Activated T-cell treated with anti-CD3 and anti-CD28 coated beads, Interleukin-2, amount 50 U/mL, for 24 hours (primary cell): ENCODE measurements around the gene NID2.

Experiments
- DNase-seq: peaks from one replicate; pipeline ENCODE4 v3.0.0-alpha.2; 2020
- H3K27ac Mint-ChIP-seq: 2 replicates; pipeline ENCODE4 v1.8.0; 2020; ENCODE audit warnings: mild to moderate bottlenecking, mixed read lengths
- H3K27me3 Mint-ChIP-seq: 2 replicates; pipeline ENCODE4 v1.8.0; 2020; ENCODE audit warnings: mixed read lengths
- H3K36me3 Mint-ChIP-seq: 2 replicates; pipeline ENCODE4 v1.8.0; 2020; ENCODE audit warnings: low read depth, mixed read lengths
- H3K4me1 Mint-ChIP-seq: 2 replicates; pipeline ENCODE4 v1.8.0; 2020; ENCODE audit warnings: low read depth, mixed read lengths
- H3K4me3 Mint-ChIP-seq: 2 replicates; pipeline ENCODE4 v1.8.0; 2020; ENCODE audit warnings: mild to moderate bottlenecking, moderate library complexity, mixed read lengths
- H3K9me3 Mint-ChIP-seq: 2 replicates; pipeline ENCODE4 v1.8.0; 2020; ENCODE audit warnings: mixed read lengths

Gene NID2

DNA sequence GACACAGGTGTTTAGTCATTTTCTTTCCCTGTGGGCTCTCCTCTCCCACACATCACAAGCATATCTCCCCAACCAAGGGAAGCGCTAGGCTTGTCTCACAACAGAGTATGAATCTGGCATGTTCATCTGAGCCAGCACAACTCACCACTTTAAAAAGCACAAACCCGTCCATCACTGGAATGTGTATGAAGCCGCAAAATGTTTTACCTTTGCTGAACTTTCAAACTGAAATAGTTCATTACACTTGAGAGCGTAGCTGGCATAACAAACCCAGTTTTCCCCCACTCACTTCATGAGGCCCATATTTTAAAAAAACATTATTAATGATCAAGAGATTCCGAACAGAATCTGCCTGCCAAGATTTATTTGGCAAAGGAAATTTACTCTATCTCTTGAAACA lies 15.8 kb downstream of the NID2 start:
- H3K9me3 Mint-ChIP-seq, result no peaks in the 10 kb centered on the region
- H3K4me3 Mint-ChIP-seq, result no peak overlapping the region
- no peaks in the 10 kb centered on the region for H3K36me3 Mint-ChIP-seq
- DNase-seq, result no peak
- H3K27ac Mint-ChIP-seq, result no peak overlapping the region
- H3K4me1 Mint-ChIP-seq, result no peaks in the 10 kb centered on the region
- H3K27me3 Mint-ChIP-seq, result peaks cover 24% of the 10 kb centered on the region

GRCh38 chr14:52052288-52052943 lies 16.4 kb downstream of the NID2 start:
- no peak overlapping the region for H3K4me3 Mint-ChIP-seq
- H3K4me1 Mint-ChIP-seq, result peaks cover 1% of the 10 kb centered on the region
- no peaks in the 10 kb centered on the region for H3K36me3 Mint-ChIP-seq
- H3K27ac Mint-ChIP-seq, result no peak overlapping the region
- H3K27me3 Mint-ChIP-seq, result peaks cover 24% of the 10 kb centered on the region
- no peaks in the 10 kb centered on the region for H3K9me3 Mint-ChIP-seq
- no peak for DNase-seq

DNA sequence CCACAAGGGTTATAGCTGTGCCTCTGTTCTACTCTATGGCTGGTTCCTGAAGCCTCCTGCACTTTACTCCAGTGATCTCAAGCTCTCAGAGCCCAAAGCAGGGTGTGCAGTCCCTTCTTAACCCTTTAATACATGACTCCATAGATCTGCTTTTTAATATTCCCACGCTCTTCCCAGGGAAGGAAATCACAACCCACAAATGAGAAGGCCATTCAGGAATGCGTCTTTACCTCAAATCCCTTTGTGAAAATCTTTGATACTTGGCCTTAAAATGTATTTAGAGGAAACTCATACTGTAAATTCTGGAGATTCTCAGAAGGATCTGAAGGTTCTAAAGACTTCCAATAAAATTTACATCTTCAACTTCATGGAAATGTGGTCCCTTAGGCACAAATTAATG lies 17.0 kb downstream of the NID2 start:
- Mint-ChIP-seq H3K4me1 (peaks cover 7% of the 10 kb centered on the region), H3K9me3 (no peaks in the 10 kb centered on the region), H3K27ac (no peak overlapping the region), H3K4me3 (no peak overlapping the region), H3K36me3 (no peaks in the 10 kb centered on the region), H3K27me3 (peaks cover 24% of the 10 kb centered on the region)
- no peak for DNase-seq

DNA sequence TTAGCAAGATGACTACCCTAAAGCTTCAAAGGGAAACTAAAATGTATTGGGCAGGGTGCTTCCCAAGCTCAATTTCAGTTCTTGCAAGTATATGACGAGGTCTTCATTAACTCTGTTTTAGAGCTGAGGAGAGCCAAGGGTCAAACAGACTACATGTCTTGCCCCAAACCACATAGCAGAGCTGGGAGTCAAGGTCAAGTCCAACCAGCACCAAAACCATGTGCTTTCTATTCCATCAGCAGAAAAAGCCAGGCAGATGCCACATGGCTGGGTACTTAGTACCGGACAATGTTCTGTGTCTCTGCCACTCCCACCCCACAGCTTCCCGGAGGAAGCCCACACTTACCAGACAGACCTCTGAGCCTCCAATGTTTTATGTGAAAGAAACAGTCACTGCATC lies 17.6 kb downstream of the NID2 start:
- H3K4me1 Mint-ChIP-seq, result peaks cover 9% of the 10 kb centered on the region
- DNase-seq, result no peak
- no peak overlapping the region for H3K4me3 Mint-ChIP-seq
- H3K36me3 Mint-ChIP-seq, result no peaks in the 10 kb centered on the region
- no peaks in the 10 kb centered on the region for H3K9me3 Mint-ChIP-seq
- H3K27me3 Mint-ChIP-seq, result peaks cover 24% of the 10 kb centered on the region
- H3K27ac Mint-ChIP-seq, result no peak overlapping the region

- no peak overlapping the region for H3K4me3 Mint-ChIP-seq
- no peaks in the 10 kb centered on the region for H3K36me3 Mint-ChIP-seq
- no peak for DNase-seq
- H3K4me1 Mint-ChIP-seq, result peaks cover 19% of the 10 kb centered on the region
- no peaks in the 10 kb centered on the region for H3K9me3 Mint-ChIP-seq
- no peak overlapping the region for H3K27ac Mint-ChIP-seq
- H3K27me3 Mint-ChIP-seq, result peaks cover 16% of the 10 kb centered on the region
Observed at GRCh38 chr14:52049721-52050588, 18.9 kb downstream of the NID2 start.

GRCh38 chr14:52049271-52049670 lies 19.6 kb downstream of the NID2 start:
- Mint-ChIP-seq H3K9me3 (no peaks in the 10 kb centered on the region), H3K27ac (no peak overlapping the region), H3K36me3 (no peaks in the 10 kb centered on the region), H3K4me1 (peaks cover 22% of the 10 kb centered on the region), H3K27me3 (peaks cover 14% of the 10 kb centered on the region), H3K4me3 (no peak overlapping the region)
- DNase-seq, result no peak

DNA sequence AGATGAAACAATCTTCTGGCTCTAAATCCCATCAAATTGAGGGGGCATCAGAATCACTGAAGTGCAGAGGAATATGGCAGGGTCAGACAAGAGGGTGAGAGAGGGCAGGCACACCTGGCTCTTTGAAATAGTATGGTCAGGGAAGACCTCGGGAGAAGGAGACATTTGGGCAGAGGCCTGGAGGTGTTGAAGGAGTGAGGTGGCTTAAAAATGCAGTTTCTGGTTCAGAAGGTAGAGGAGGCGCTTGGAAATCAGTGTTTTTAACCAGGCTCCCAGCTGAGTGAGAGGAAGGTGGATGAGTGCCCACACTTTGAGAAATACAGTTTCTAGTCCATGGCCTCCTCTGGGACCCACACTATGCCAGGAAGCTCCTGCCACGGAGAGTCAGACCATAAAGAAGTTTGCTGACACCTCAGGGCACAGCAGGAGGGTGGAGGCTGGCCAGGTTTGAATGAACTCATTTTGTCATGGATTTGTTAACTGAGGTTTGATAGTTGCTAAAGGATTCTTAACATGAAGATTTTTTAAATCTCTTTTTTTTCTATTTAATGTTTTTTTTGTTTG lies 20.1 kb downstream of the NID2 start:
- Mint-ChIP-seq H3K36me3 (no peaks in the 10 kb centered on the region), H3K27me3 (peaks cover 8% of the 10 kb centered on the region), H3K4me1 (peaks cover 24% of the 10 kb centered on the region), H3K4me3 (no peak overlapping the region), H3K9me3 (no peaks in the 10 kb centered on the region), H3K27ac (no peak overlapping the region)
- no peak for DNase-seq

- peaks cover 25% of the 10 kb centered on the region for H3K4me1 Mint-ChIP-seq
- no peak for DNase-seq
- H3K27ac Mint-ChIP-seq, result no peak overlapping the region
- peaks cover 9% of the 10 kb centered on the region for H3K27me3 Mint-ChIP-seq
- no peaks in the 10 kb centered on the region for H3K36me3 Mint-ChIP-seq
- H3K4me3 Mint-ChIP-seq, result no peak overlapping the region
- H3K9me3 Mint-ChIP-seq, result no peaks in the 10 kb centered on the region
Observed at GRCh38 chr14:52048116-52048515, 20.7 kb downstream of the NID2 start.

DNA sequence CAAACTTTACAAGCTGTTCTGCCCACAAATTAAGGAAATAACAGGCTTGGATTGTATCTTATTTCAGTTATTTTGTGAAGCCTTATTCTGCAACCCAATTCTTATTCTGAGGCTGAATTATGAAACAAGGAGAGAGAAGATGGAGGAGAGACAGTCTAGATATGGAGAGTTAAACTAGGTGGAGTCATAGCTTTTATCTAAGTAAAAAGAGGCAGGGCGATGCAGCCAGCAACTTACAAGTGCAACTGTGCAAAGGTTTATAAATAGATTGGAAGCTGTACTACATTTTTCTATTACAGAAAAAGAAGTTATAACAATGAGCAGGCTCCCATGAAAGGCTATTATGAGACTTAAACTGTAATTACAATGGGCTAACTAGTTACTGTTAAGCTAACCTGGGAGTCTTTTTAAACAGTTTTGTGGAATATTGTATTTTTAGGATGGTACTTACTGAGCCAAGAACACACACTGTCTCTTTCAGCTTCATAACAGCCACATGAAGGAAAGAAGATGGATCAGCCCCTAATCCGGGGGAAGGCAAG lies 22.4 kb downstream of the NID2 start:
- H3K4me3 Mint-ChIP-seq, result no peak overlapping the region
- peaks cover 25% of the 10 kb centered on the region for H3K4me1 Mint-ChIP-seq
- DNase-seq, result no peak
- H3K27ac Mint-ChIP-seq, result no peak overlapping the region
- no peaks in the 10 kb centered on the region for H3K36me3 Mint-ChIP-seq
- no peaks in the 10 kb centered on the region for H3K9me3 Mint-ChIP-seq
- H3K27me3 Mint-ChIP-seq, result peaks cover 4% of the 10 kb centered on the region

DNA sequence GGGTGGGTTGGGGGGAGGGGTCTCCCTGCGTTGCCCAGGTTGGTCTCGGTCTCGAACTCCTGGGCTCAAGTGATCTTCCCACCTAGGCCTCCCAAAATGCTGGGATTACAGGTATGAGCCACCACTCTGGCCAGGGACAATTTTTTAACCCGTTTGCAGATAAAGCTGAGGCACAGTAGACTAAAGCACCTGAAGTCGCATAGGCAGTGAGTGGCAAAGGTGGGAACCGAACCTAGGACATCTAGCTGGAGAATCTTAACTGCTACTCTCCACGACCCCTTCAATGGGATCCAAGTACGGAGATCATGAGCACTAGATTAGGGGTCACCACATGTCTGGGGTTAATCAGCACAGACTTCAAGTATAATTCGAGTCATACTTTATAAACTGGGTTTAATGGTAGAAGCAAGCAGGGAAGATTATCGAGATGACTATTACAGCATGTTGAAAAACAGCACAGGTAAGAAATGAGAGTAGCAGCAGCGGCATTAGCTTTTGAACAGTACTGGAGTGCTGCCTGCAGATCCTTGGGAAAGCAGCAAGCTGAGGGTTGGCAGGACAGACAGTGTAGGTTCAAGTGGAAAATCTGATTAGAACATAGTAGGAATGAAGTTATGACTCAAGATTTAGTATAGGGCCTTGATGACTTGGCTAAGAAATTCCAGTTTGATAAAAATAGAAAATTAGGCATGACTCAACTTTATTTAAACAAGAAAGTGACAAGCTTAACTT lies 23.9 kb downstream of the NID2 start:
- peaks cover 4% of the 10 kb centered on the region for H3K27me3 Mint-ChIP-seq
- no peaks in the 10 kb centered on the region for H3K36me3 Mint-ChIP-seq
- DNase-seq, result no peak
- peak overlapping the region; percentile 79 for H3K27ac Mint-ChIP-seq
- H3K9me3 Mint-ChIP-seq, result no peaks in the 10 kb centered on the region
- peak overlapping the region; percentile 35 for H3K4me3 Mint-ChIP-seq
- H3K4me1 Mint-ChIP-seq, result peaks cover 25% of the 10 kb centered on the region

DNA sequence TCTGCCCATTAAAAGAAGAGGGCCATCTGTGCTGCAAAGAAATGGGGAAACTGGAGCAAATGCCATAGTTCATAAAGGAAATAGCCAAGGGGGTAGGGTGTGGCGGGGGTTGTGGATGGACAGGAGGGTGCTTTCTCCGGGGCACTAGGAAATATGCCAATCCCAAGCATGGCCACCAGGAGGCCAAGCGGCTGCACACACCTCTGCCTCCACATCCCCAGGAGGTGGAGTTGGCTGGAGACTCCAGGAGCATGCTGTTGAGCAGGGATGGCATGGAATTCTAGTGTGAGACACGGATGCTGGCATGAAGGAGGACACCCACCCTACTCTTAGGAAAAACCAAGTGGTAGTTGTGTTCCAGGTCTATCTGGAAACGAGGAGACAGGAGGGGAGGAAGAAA lies 25.2 kb downstream of the NID2 start:
- H3K9me3 Mint-ChIP-seq, result no peaks in the 10 kb centered on the region
- no peaks in the 10 kb centered on the region for H3K36me3 Mint-ChIP-seq
- peaks cover 25% of the 10 kb centered on the region for H3K4me1 Mint-ChIP-seq
- DNase-seq, result peak; percentile 52
- peaks cover 6% of the 10 kb centered on the region for H3K27me3 Mint-ChIP-seq
- H3K27ac Mint-ChIP-seq, result peak overlapping the region; percentile 50
- H3K4me3 Mint-ChIP-seq, result no peak overlapping the region

- Mint-ChIP-seq H3K36me3 (no peaks in the 10 kb centered on the region), H3K27ac (no peak overlapping the region), H3K4me3 (no peak overlapping the region), H3K9me3 (no peaks in the 10 kb centered on the region), H3K27me3 (peaks cover 15% of the 10 kb centered on the region), H3K4me1 (peaks cover 25% of the 10 kb centered on the region)
- DNase-seq, result no peak
Observed at GRCh38 chr14:52042371-52043289, 26.2 kb downstream of the NID2 start.

DNA sequence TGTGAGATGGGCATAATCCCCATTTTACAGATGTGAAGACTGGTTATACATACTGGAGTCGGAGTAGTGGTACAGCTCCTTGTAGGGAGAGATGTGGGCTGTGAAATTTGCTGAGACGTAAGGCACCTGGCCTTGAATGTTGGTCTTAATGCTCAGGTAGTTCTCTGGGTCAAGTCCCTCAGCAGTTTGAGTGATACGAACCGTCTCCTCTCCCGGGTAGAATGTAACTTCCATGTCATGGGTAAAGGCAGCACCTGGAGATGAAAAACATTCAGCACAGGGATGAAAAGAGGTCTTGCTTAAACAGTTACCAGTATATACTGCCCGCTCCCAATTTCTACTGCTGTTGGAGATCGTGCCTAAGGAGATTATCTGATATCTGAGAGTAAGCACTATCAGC lies 28.3 kb downstream of the NID2 start:
- Mint-ChIP-seq H3K27me3 (peaks cover 15% of the 10 kb centered on the region), H3K4me1 (peaks cover 20% of the 10 kb centered on the region), H3K4me3 (no peak overlapping the region), H3K9me3 (peaks cover 7% of the 10 kb centered on the region), H3K27ac (no peak overlapping the region), H3K36me3 (no peaks in the 10 kb centered on the region)
- no peak for DNase-seq
